HG03139 (cell line): ENCODE data around the gene PHF20.
"Not testable (repeated sequence)": the region's sequence is repeated elsewhere in the genome, so short reads cannot be mapped to it uniquely, and the experiment has no call there.

Experiments used
- ATAC-seq: cut with Tn5 transposase; IDR thresholded peaks from one replicate; pipeline ENCODE4 v1.9.1; 2021; ENCODE audit not compliant: unreplicated experiment

Gene PHF20

GRCh38 chr20:35833241-35833640 lies 61.4 kb downstream of the PHF20 start:
- no peak for ATAC-seq

DNA sequence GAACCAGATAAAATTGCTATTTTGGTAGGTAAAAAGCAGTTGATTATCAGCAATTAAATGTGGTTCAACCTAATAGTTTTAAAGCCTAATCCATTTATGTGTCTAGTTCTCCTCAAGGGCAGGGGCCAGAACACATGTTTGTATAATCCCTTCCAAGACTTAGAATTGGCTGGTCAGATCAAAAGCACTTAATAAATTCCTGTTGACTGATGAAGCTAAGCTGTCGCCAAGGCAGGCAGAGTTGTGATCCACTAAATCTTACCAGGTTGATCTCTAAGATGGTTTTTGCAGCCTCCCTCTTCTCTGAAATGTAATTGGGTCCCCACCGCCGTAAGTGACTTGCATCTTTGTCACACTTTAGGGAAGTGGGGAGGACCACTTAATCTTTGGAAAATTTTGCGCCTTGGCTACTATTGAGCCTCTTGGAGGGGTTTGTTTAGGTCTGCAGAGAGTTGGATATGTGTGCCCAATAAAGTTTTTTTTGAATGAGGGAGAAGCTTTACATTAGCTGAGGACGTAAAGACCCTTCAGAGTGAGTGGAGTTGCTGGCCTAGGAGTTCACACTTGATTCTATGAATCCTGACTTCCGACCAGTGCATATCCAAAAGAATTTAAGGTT lies 65.9 kb downstream of the PHF20 start:
- ATAC-seq, result no peak

DNA sequence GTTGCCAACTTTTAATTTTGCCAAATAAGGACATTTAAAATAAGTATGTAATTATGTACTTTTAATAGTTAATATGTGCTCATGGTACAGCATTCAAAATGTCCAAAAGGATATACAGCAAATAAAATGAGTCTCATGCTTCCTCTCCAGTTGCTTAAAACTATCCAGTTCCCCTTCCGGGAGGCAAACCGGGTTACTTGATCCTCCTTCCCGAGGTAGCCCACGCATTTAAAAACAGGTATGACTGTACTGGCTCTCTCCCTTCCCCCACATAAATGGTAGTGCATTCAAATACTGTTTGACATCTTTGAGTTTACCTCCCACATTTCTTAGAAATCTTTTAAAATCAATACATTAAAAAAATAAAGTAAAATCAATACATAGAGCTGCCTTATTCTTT lies 66.4 kb downstream of the PHF20 start:
- no peak for ATAC-seq

- ATAC-seq, result no peak
Observed at GRCh38 chr20:35839904-35840303, 68.1 kb downstream of the PHF20 start.

DNA sequence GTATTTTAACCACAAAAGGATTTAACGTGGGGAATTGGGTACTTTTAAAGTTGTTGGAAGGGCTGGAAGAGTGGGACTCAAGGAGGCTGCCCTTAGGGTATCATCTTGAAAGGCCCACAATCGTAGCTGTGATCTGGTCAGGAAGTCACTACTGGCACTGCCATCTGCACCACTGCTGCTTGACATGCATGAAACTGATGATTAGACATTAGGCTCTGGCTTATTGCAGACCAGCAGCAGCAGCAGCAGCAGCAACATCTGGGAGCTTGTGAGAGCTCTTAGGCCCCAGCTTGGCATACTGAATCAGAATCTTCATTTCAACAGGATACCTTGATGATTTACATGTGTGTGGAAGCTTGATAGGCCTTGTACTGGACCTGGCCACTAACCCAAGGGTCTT lies 68.6 kb downstream of the PHF20 start:
- no peak for ATAC-seq

- no peak for ATAC-seq
Observed at GRCh38 chr20:35842361-35842760, 70.5 kb downstream of the PHF20 start.

DNA sequence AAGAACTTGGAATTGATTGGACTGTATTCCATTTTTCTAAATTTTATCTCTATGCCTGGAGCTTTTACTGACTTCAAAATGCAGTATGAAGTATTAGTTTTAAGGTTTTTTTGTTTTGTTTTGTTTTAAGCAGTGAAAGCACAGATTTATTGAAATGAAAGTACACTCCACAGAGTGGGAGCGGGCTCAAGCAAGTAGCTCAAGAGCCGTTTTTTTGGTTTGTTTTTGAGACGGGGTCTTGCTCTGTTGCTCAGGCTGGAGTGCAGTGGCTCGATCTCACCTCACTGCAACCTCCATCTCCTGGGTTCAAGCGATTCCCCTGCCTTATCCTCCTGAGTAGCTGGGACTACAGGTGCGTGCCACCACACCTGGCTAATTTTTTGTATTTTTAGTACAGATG lies 72.1 kb downstream of the PHF20 start:
- ATAC-seq, result not testable (repeated sequence)

DNA sequence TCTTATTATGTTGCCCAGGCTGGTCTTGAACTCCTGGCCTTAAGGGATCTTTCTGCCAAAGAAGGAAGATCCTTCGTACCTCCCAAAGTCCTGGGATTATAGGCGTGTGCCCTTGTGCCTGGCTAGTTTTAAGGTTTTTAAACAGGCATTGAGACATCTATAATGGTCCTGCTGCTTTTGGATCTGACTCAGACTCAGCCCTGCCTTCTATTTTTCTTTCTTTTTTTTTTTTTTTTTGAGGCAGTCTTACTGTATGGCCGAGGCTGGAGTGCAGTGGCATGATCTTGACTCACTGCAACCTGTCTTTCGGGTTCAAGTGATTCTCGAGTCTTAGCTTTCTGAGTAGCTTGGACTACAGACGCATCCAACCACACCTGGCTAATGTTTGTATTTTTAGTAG lies 73.7 kb downstream of the PHF20 start:
- no peak for ATAC-seq

DNA sequence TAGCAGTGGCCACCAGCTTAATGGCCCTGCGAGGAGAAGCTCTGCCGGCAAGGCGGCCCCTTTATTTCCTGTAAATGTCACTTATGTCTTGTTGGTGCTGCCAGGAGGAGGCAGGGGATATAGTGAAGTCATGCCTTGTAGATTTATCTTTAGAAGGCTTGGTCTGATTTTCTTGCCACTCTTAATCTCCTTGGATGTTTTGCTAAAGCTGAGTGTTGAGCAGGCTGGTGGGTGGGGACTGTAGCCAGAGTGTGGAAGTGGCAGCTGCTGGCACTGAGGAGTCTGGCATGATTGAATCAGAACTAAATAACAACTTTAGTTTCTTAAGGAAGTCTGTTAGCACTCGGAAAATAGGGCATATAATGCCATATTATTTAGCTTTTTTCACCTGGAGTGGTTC lies 77.9 kb downstream of the PHF20 start:
- ATAC-seq, result no peak

DNA sequence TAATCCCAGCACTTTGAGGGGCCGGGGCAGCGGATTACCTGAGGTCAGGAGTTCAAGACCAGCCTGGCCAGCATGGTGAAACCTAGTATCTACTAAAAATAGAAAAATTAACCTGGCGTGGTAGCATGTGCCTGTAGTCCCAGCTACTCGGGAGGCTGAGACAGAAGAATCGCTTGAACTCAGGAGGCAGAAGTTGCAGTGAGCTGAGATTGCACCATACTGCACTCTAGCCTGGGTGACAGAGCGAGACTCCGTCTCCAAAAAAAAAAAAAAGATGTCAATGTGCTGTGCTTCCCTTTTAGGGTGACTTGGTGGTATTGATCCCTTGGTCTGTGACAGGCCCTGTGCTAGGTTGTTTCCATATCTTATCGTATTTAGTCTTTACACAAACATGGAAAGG lies 79.8 kb downstream of the PHF20 start:
- not testable (repeated sequence) for ATAC-seq

GRCh38 chr20:35854713-35855348 lies 83.0 kb downstream of the PHF20 start:
- ATAC-seq, result no peak

GRCh38 chr20:35855641-35856040 lies 83.8 kb downstream of the PHF20 start:
- not testable (repeated sequence) for ATAC-seq

- ATAC-seq, result no peak
Observed at GRCh38 chr20:35856866-35857265, 85.1 kb downstream of the PHF20 start.

- no peak for ATAC-seq
Observed at GRCh38 chr20:35866418-35867202, 94.8 kb downstream of the PHF20 start.

DNA sequence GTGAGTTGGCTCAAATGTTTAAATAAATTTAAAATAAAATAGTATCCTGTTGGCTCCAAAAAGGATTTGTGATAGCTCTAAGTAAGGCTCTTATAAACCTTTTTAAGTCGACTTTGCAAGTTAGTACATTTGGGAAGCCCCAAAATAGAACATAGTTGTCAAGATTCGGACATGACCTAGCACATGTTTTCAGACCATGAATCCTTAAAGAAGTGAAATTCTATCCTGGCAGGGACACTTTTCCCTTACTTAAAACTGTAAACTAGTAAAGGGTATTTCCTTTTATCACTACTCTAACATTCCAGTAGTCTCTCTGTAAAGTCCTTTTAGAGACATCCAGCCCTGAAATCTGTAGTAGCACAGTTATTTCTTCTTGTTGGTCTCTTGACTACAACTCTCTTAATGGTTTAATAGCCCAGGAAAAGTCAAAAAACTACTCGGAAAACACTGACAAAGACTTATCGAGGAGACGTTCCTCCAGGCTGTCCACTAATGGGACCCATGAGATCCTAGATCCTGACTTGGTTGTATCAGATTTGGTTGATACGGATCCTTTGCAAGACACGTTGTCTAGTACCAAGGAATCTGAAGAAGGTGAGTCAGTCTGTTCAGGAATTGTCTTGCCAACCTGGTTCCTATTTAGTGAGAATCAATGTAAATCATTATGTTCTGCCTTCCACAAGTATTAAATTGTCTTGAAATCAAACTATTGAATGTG lies 98.9 kb downstream of the PHF20 start:
- ATAC-seq, result no peak

DNA sequence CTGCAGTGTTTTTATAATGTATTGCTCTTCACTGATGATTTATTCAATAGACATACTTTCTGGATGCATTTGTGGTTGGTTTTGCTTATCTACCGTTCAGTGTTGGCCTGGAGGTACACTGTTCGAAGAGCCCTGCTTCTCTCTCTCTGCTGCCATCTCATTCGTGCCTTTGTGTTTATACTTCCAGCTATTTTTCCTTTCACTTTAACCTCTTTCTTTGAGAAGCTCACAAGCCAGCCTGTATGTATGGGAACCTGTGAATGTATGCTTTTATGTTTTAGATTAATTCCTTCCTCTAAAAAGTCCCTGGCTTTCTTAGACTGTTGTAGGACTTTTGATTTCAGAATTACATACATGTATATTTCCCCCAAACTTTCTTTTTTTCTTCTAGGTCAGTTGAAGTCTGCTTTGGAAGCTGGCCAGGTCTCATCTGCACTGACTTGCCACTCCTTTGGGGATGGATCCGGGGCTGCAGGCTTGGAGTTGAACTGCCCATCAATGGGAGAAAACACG lies 99.5 kb downstream of the PHF20 start:
- no peak for ATAC-seq

- ATAC-seq, result no peak
Observed at GRCh38 chr20:35876033-35876320, 104.2 kb downstream of the PHF20 start.

GRCh38 chr20:35877611-35878010 lies 105.8 kb downstream of the PHF20 start:
- ATAC-seq, result no peak

DNA sequence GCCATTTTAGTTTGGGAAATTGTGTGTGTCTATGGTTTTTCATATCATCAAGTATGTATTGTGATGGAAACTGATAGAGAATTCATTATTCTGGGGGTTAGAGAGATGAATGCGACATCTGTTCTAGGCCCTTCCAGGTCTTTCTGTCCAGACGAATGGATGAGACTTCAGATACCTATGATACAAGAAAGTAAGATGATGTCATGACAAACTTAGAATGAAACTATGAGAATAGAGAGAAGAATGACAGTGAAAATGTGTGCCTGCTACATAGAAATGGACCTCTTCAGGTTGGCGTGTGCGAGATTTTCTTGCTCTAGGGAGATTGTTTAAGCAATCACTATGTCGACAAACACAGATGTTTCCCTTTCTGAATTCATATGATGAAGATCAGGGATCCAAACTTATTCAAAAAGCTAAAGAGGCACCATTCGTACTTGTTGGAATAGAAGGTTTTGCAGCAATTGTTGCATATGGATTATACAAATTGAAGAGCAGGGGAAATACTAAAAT lies 106.4 kb downstream of the PHF20 start:
- no peak for ATAC-seq

DNA sequence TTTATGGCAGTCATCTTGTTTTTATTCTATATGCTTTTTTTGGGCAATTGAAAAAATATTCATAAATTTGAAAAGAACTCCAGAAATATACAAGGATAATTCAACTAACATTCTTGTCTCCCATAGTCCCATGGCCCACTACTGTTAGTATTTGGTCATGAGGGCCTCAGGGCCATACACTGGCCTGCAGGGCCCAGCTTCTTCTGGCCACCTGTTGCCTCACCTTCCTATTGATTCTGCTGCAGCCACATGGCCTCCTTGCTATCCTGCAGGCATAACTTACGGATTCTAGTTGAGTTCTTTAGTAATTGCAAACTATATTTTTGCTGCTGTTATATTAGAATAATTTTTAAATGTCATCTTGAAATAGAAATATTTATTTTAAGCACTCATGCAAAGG lies 109.9 kb downstream of the PHF20 start:
- ATAC-seq, result no peak

DNA sequence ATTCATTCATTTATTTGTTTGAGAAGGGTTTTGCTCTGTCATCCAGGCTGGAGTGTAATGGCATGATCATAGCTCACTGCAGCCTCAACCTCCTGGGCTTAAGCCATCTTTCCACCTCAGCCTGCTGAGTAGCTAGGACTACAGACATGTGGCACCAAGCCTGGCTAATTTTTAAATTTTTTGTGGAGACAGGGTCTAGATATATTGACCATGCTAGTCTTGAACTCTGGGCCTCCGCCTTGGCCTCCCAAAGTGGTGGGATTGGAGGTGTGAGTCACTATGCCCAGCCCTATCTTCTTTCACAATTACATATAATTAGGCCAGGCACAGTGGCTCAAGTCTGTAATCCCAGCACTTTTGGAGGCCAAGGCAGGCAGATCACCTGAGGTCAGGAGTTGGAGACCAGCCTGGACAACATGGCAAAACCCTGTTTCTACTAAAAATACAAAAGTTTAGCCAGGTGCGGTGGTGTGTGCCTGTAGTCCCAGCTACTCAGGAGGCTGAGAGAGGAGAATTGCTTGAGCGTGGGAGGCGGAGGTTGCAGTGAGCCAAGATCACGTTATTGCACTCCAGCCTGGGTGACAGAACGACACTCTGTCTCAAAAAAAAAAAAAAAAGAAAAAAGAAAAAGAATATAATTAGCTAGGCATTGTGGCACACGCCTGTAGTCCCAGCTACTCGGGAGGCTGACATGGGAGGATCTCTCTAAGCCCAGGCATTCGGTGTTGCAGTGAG lies 110.8 kb downstream of the PHF20 start:
- not testable (repeated sequence) for ATAC-seq
